Measurements from ENCODE around the gene ABL2.

Gene ABL2

GRCh38 chr1:179120736-179121135 lies 108.7 kb downstream of the ABL2 start:
- TF ChIP-seq POLR2A (IDR thresholded peaks at IDR 0.05; ENCODE audit: low read length) (no peak), GATA1 (IDR thresholded peaks at IDR 0.05; ENCODE audit: low read depth, low read length) (no peak)
- no peak for DNase-seq

- no peak for TF ChIP-seq GATA1 (IDR thresholded peaks at IDR 0.05; ENCODE audit: low read depth, low read length)
- TF ChIP-seq POLR2A (IDR thresholded peaks at IDR 0.05; ENCODE audit: low read length) = no peak
- DNase-seq = no peak
Measured at GRCh38 chr1:179119513-179119912, 110.0 kb downstream of the ABL2 start.

GRCh38 chr1:179115181-179115580 lies 114.3 kb downstream of the ABL2 start:
- TF ChIP-seq GATA1 (IDR thresholded peaks at IDR 0.05; ENCODE audit: low read depth, low read length) (no peak), POLR2A (IDR thresholded peaks at IDR 0.05; ENCODE audit: low read length) (no peak)
- no peak for DNase-seq

GRCh38 chr1:179108644-179109043 lies 120.8 kb downstream of the ABL2 start:
- DNase-seq = no peak
- no peak for TF ChIP-seq GATA1 (IDR thresholded peaks at IDR 0.05; ENCODE audit: low read depth, low read length)
- no peak for TF ChIP-seq POLR2A (IDR thresholded peaks at IDR 0.05; ENCODE audit: low read length)

- TF ChIP-seq GATA1 (IDR thresholded peaks at IDR 0.05; ENCODE audit: low read depth, low read length) (no peak), POLR2A (IDR thresholded peaks at IDR 0.05; ENCODE audit: low read length) (no peak)
- peak in 1 of 2 experiments; percentile 28 for DNase-seq
Measured at GRCh38 chr1:179107706-179108629, 121.5 kb downstream of the ABL2 start.

GRCh38 chr1:179105393-179105792 lies 124.1 kb downstream of the ABL2 start:
- DNase-seq = peak in 1 of 2 experiments; percentile 9
- TF ChIP-seq GATA1 (IDR thresholded peaks at IDR 0.05; ENCODE audit: low read depth, low read length) (no peak), POLR2A (IDR thresholded peaks at IDR 0.05; ENCODE audit: low read length) (no peak)

- no peak for DNase-seq
- TF ChIP-seq POLR2A (IDR thresholded peaks at IDR 0.05; ENCODE audit: low read length) (no peak), GATA1 (IDR thresholded peaks at IDR 0.05; ENCODE audit: low read depth, low read length) (no peak)
Measured at GRCh38 chr1:179104611-179105250, 124.7 kb downstream of the ABL2 start.

- no peak for TF ChIP-seq POLR2A (IDR thresholded peaks at IDR 0.05; ENCODE audit: low read length)
- no peak for TF ChIP-seq GATA1 (IDR thresholded peaks at IDR 0.05; ENCODE audit: low read depth, low read length)
- DNase-seq = no peak
Measured at GRCh38 chr1:179103999-179104398, 125.5 kb downstream of the ABL2 start.

GRCh38 chr1:179101566-179101965 lies 127.9 kb downstream of the ABL2 start:
- no peak for TF ChIP-seq GATA1 (IDR thresholded peaks at IDR 0.05; ENCODE audit: low read depth, low read length)
- no peak for TF ChIP-seq POLR2A (IDR thresholded peaks at IDR 0.05; ENCODE audit: low read length)
- no peak for DNase-seq

GRCh38 chr1:179099891-179100290 lies 129.6 kb downstream of the ABL2 start:
- no peak for DNase-seq
- TF ChIP-seq POLR2A (IDR thresholded peaks at IDR 0.05; ENCODE audit: low read length) = no peak

GRCh38 chr1:179095924-179096323 lies 133.6 kb downstream of the ABL2 start:
- no peak for DNase-seq
- TF ChIP-seq GATA1 (IDR thresholded peaks at IDR 0.05; ENCODE audit: low read depth, low read length) = no peak
- no peak for TF ChIP-seq POLR2A (IDR thresholded peaks at IDR 0.05; ENCODE audit: low read length)

GRCh38 chr1:179095377-179095776 lies 134.1 kb downstream of the ABL2 start:
- DNase-seq = no peak
- TF ChIP-seq GATA1 (IDR thresholded peaks at IDR 0.05; ENCODE audit: low read depth, low read length) (no peak), POLR2A (IDR thresholded peaks at IDR 0.05; ENCODE audit: low read length) (no peak)

GRCh38 chr1:179094818-179095217 lies 134.7 kb downstream of the ABL2 start:
- no peak for TF ChIP-seq POLR2A (IDR thresholded peaks at IDR 0.05; ENCODE audit: low read length)
- no peak for TF ChIP-seq GATA1 (IDR thresholded peaks at IDR 0.05; ENCODE audit: low read depth, low read length)
- no peak for DNase-seq

- no peak for TF ChIP-seq GATA1 (IDR thresholded peaks at IDR 0.05; ENCODE audit: low read depth, low read length)
- no peak for TF ChIP-seq POLR2A (IDR thresholded peaks at IDR 0.05; ENCODE audit: low read length)
- no peak for DNase-seq
Measured at GRCh38 chr1:179092896-179093461, 136.5 kb downstream of the ABL2 start.

Measured in erythroblast (primary cell).